Thyroid gland (tissue), 4 donors: ENCODE results near the gene BATF2.

Source experiments
- CTCF ChIP-seq, 6 experiments: fragments of 200-600 bp in 3 of 6; fragments of 450-650 bp in 3 of 6; sonication (generic) in 3 of 6; IDR thresholded peaks; one replicate each; pipeline ENCODE4 v1.5.1; 2016 to 2019; ENCODE audit warnings: antibody characterized with exemption in 6 of 6, mild to moderate bottlenecking in 2 of 6, inconsistent platforms in 1 of 6, moderate library complexity in 1 of 6
- POLR2A ChIP-seq, 2 donors: fragments of 450-650 bp; IDR thresholded peaks; one replicate each; pipeline ENCODE4 v1.6.1; 2017; ENCODE audit warnings: antibody characterized with exemption in 2 of 2, mild to moderate bottlenecking in 2 of 2, moderate library complexity in 1 of 2

DNA sequence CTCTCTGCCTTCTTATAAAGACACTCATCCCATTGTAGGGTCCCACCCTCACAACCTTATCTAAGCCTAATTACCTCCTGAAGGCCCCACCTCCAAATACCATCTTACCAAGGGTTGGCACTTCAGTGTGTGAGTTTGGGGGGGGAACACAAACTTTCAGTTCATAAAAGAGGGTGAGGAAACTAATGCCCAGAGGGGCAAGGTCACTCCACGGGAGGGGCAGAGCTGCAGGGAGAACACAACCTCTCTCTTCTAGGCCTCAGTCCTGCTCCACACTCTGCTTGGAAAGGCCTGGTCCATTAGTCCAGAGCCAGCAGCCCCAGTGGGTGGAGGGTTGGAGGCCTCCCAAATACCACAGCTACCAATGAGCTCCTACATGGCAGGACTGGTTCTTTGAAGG is 2.7 kb upstream of the BATF2 start:
- no peak for TF ChIP-seq CTCF (IDR thresholded peaks at IDR 0.05)
- TF ChIP-seq POLR2A (IDR thresholded peaks at IDR 0.05) = no peak
